ENCODE measurements around the gene REXO2.

The REXO2 gene

DNA sequence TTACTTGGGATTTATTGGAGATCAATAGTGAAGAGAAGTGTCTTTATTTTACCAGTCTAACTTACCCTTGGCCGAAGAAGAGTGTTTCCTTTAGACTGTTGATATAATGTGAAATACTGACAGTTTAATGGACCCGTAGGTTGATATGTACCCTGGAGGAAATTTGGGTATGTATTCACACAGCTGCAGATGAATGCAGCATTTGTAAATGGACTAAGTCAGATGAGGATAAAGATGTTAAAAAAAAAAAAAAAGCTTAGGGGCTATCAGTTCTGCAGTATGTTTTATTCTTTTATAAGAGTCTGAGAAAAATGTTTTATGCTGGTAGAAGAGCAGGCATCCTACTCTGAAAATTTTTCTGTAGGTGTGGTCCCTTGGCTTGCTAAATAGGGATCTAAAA, 2.7 kb downstream of the REXO2 start:
- DNase-seq = no peak

DNA sequence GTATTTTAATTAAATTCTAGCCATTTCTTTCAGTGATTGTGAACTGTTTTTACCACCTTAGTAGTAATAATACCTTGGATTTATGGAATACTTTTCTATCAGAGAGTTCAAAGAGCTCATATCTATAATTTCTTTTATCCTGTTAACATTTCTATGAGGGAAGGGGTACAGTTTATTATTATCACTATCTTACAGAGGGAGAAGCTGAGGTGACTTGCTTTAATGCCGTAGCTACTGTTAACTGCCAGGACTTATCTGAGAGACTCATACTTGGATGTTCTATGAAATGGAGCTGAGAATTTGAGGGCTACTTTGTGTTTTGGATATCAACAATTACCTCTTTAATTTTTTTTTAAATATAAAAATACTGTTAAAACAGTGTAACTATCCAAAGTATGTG, 3.3 kb downstream of the REXO2 start:
- DNase-seq = no peak

DNA sequence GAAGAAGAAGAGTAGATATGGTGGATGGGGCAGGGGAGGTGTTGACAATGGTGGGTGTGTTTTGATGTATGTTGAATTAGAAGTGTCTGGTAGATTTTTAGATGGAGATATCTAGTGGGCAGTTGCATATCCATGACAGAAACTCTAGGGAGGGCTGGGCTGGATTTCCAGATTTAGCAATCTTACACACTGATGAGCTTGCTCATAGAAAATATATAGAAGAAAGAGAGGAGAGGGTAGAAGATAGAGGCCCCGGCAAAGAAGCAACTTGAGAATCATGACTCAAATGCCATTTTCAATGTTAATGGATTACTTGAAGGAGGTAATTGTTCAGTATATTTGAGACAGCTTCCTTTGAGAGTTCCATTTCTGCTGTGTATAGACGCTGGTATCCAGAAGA, 8.2 kb downstream of the REXO2 start:
- no peak for DNase-seq

DNA sequence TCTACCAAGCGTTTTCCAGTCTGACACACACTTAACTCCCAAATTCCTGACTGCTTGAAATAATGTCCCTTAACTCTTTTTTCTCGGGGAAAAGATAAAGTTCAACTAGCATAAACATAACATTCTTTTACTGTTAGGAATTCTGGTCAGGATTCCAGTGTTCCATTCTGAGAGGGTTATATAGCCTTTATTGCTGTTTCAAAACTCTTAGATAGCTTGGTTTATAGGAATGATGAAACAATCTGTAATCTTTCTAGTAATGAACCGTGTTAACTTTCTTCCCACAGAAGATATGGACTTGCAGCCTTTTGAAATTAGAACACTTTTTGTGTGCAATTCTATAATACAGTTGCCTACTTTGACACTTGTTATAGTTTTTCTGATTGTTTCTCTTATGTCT, 8.6 kb downstream of the REXO2 start:
- no peak for DNase-seq

DNA sequence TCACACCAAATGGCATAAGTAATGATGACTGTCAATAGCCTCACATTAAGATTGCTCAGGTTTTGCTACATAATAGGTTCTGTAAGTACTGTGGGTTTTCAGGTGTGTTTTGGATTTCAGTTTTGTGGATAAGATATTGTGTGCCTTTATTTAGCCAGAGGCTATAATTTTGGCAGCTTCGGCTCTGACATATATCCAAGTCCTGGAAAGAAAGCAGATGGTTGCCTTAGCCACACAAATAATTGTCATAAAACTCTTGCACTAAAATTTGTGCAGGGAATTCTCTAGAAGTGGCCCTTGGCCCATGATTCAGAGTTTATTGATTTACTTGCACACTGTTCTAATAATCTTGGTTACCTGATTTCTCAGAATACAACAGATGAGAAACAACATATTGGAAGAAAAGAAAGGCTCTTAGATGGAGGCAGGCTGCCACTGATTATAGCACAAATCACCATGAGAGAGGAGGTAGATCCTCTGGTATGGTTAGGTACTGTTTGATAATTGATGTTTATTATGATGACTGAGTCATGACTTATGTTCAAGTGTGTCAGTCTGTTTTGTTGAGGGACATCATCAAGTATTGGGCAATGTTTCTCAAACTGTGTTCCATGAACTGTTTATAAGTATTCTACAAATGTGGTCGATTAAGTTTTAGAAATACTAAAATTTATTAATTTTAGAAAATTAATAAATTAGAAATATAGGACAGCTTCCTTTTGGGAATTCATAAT, 9.6 kb downstream of the REXO2 start:
- no peak for DNase-seq

DNA sequence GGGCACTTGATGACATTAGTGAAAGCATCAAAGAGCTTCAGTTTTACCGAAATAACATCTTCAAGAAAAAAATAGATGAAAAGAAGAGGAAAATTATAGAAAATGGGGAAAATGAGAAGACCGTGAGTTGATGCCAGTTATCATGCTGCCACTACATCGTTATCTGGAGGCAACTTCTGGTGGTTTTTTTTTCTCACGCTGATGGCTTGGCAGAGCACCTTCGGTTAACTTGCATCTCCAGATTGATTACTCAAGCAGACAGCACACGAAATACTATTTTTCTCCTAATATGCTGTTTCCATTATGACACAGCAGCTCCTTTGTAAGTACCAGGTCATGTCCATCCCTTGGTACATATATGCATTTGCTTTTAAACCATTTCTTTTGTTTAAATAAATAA, 10.6 kb downstream of the REXO2 start:
- DNase-seq = no peak

DNA sequence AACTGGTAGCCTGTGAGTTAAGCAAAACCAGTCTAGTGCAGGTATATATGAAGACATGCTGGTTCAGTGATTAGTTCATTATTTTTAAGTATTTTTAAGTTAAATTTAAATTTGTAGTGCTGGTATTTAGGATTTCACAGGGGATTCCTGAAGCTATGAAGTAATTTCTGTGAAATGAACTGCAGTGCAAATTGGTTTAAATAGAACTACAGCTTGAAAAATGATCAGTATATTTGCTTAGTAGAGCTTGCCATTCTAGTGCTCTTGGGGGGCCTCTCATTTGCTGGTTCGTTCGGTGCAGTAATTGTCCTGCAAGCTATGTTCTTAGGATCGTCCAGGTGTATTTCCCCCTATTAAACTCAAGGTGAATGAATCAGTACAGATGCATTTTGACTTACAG, 13.1 kb downstream of the REXO2 start:
- DNase-seq = no peak

DNA sequence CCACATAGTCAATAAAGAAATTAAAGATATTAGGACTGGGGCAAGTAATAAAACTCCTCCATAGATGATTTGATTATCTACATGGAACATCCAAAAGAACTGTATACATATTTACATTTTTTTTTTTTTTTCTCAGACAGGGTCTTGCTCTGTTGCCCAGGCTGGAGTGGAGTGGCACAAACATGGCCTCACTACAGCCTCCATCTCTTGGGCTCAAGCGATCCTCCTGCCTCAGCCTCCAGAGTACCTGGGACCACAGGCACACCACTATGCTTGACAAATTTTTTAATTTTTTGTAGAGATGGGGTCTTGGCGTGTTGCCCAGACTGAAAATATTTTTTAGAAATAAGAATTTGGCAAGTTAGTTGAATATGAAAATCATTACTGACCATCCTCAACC, 24.7 kb downstream of the REXO2 start:
- DNase-seq = no peak

DNA sequence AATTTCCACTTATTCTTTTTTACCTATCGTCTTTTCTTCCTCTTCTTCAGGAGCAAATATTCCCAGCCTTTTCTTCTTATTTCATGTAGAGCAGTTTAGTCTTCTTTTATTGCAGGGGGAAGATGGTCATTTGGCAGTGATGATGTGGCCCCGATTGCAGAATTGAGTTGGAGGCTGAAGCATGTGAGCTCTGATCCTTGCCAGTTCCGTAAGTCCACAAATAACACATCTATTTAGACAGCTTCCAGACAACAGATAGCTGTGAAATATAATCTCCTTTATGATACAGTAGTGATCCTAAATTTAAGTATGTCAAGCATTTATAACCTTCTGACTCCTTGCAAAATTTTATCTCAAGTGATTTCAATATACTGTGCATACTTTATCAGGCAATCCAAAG, 27.5 kb downstream of the REXO2 start:
- DNase-seq = no peak

DNA sequence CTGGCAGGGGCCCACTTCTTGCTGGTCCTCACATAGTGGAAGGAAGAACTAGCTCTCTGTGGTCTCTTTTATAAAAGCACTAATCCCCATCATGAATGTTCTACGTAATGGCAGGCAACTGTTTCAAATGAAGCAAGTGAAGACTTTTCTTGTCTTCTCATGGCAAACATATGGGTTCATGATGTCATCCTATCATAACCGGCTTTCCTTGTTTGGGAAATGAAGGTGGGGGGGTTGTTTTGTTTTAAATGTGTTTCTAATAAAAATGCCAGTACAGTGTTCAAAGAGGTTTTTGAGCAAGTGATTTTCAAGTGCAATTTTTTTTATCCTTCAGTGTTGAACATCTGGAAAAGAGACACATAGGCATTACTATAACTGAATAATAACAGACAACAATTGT, 33.4 kb downstream of the REXO2 start:
- DNase-seq = no peak

DNA sequence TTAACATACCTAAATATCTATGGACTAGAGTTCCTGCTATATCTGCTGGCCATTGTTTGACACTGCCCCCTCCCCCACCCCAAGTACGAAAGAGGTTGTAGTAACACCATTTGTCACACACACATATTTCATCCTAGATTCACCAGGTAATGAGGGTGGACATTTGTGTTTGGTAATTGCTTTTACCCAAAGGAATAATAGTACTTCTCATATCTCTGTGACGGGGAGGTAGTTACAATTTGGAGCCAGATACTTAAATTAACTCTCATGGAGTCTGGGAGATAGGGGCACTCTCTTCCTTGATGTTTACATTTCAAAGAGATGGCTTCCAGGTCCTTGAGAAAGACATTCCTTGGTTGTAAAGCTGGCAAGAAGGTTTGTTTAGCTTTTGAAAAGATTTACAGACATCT, 38.7 kb downstream of the REXO2 start:
- DNase-seq = no peak

DNA sequence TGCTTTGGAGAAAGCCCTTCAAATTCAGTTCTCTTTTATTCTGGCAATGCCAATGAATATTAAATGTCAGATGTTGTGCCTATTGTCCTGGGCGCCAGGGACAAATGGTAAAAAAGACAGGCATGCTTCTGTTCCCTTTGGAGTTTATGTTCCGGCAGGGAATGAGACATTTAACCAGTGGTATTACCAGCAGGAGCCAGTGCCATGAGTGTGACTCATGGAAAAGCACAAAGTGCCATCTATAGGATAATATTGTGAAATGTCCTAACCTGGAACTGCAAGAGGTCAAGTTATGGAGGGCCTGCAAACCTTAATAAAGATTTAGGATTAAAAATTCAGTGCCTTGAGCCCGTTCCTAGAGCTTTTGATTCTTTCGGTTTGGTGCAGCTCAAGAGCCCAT, 39.5 kb downstream of the REXO2 start:
- DNase-seq = no peak

DNA sequence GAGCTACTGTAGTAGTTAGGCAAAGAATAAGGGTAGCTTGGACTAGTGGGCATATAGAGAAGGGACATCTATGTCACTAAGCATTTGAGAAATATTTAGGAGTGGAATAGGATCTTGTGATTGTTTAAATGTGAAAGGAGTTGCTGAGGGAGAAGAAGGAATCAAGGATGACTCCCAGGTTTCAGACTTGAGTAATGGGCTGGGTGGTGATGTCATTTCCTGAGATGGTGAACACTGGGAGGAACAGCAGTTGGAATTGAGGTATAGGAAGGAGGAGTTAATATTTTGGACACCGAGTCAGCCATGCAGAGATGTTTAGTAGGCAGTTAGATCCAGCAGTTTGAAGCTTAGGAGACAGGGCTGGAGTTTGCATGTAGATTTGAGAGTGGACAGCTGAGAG, 40.1 kb downstream of the REXO2 start:
- no peak for DNase-seq

DNA sequence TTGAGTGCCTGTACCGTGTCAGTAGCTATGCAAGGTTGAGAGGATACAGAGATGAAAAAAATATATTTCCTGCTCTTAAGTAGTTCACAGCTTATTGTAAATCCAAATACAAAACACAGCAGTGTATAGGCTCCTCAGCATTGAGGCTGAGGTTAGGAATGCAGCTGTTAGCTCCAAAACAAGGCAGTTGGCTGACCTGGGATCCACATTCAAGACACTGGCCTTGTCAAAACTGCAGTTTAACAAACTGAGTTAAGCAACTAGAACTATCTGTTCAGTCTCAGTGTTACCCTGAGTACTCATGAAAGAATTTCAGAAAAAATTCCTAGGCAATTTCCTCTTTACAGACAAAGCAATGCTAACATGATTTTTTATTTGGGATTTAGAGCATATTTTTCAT, 42.8 kb downstream of the REXO2 start:
- DNase-seq = no peak

DNA sequence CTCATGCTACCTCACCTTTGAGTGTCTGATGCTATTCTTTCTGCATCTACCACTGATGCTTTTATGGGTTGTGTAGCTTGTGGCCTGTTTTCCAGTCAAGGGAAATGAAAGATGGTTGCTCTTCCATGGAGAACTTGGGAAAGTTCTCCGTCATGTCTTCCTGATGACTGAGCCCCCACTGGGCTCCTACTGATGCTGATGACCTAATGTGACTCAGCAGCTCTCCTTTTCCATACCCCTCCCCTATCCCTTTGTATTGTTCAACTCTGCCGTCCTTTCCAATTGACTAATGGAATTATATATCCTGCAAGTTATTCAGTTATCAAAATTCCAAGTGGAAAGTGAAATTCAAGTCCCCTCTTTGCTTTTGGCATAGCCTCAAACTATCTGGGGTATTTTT, 44.7 kb downstream of the REXO2 start:
- DNase-seq = no peak

DNA sequence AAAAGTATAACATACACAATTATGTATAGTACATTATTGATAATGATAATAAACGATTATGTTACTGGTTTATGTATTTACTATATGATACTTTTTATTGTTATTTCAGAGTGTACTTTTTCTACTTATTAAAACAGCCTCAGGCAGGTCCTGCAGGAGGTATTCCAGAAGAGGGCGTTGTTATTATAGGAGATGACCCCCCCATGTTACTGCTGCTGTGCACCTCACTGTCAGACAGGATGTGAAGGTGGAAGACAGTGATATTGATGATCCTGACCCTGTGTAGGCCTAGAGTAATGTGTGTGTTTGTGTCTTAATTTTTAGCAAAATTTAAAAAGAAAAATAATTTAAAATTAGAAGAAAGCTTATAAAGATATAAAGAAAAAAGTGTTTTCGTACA, 57.6 kb downstream of the REXO2 start:
- no peak for DNase-seq

DNA sequence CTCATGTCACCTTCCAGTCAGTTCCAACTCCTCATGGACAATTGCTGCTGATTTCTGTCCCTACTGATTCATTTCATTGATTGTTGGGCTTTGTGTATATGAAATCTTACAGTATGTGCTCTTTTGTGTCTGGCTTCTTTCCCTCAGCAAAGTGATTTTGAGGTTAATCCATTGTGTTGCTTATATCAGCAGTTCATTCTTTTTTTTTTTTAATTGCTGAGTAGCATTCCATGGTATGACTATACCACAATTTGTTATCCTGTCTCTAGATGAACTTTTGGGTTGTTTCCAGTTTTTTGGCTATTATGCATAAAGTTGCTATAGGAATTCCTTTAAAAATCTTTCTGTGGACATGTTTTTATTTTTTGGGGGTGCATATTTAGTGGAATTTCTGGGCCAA, 60.5 kb downstream of the REXO2 start:
- no peak for DNase-seq

All from activated T-cell treated with anti-CD3 and anti-CD28 coated beads, Interleukin-2, amount 50 U/mL, for 48 hours (primary cell).